ENCODE data around the gene HOXB13. TPM values are rescaled to one million over a fixed set of nuclear protein-coding genes. Genes with fewer than 3 reads are reported as not detected.

HOXB13 gene
- total RNA-seq, 1 donor from 2014 or later, result not detected

- no peaks in the 10 kb centered on the region for H3K36me3 ChIP-seq
- Mint-ChIP-seq H3K4me1 (peaks cover 2% of the 10 kb centered on the region), H3K9me3 (peaks cover 11% of the 10 kb centered on the region), H3K27ac (no peak overlapping the region), H3K36me3 (peaks cover 3% of the 10 kb centered on the region), H3K4me3 (no peak overlapping the region), H3K27me3 (ENCODE audit: insufficient read depth, low read depth) (peaks cover 97% of the 10 kb centered on the region)
- no peak overlapping the region for H3K4me2 ChIP-seq
- H3K9ac ChIP-seq, result no peak overlapping the region
- no peak overlapping the region for H3K4me3 ChIP-seq
- H3K4me1 ChIP-seq, result no peaks in the 10 kb centered on the region
- H2AFZ ChIP-seq (replicated peaks), result no peak overlapping the region
- TF ChIP-seq EZH2 (IDR thresholded peaks at IDR 0.05), result peak; percentile 72
- TF ChIP-seq EZH2phosphoT487 (IDR thresholded peaks at IDR 0.05), result peak; percentile 79
- TF ChIP-seq CTCF (IDR thresholded peaks at IDR 0.05), result no peak
- no peaks in the 10 kb centered on the region for H3K79me2 ChIP-seq (ENCODE audit: low read depth)
- H4K20me1 ChIP-seq (ENCODE audit: low read depth), result peaks cover 89% of the 10 kb centered on the region
- peaks cover 7% of the 10 kb centered on the region for H3F3A ChIP-seq (ENCODE audit: low read depth)
- DNase-seq (ENCODE audit: low spot score), result no peak
- no peaks in the 10 kb centered on the region for H3K9me3 ChIP-seq (ENCODE audit: low read depth)
- no peak overlapping the region for H3K27ac ChIP-seq
- peaks cover 100% of the 10 kb centered on the region for H3K27me3 ChIP-seq
These were observed 3.1 kb downstream of the HOXB13 start for GRCh38 chr17:48725288-48726064.

- H3K4me3 Mint-ChIP-seq, result no peak overlapping the region
- no peak overlapping the region for H3K4me2 ChIP-seq
These were observed 3.6 kb downstream of the HOXB13 start for GRCh38 chr17:48725004-48725287.

GRCh38 chr17:48724251-48725003 lies 4.1 kb downstream of the HOXB13 start:
- Histone ChIP-seq H3K4me1 (no peaks in the 10 kb centered on the region), H3K9me3 (ENCODE audit: low read depth) (no peaks in the 10 kb centered on the region)

More at GRCh38 chr17:48725004-48725287, 3.6 kb downstream of the HOXB13 start:
- H3K4me1 ChIP-seq, result no peaks in the 10 kb centered on the region
- peaks cover 89% of the 10 kb centered on the region for H4K20me1 ChIP-seq (ENCODE audit: low read depth)
- H3K4me3 ChIP-seq, result no peak overlapping the region
- H2AFZ ChIP-seq (replicated peaks), result no peak overlapping the region
- Mint-ChIP-seq H3K27ac (no peak overlapping the region), H3K36me3 (no peaks in the 10 kb centered on the region), H3K27me3 (ENCODE audit: insufficient read depth, low read depth) (peaks cover 97% of the 10 kb centered on the region), H3K4me1 (peaks cover 2% of the 10 kb centered on the region), H3K9me3 (peaks cover 8% of the 10 kb centered on the region)
- H3K9me3 ChIP-seq (ENCODE audit: low read depth), result no peaks in the 10 kb centered on the region
- DNase-seq (ENCODE audit: low spot score), result no peak
- no peak for TF ChIP-seq EZH2phosphoT487 (IDR thresholded peaks at IDR 0.05)
- no peak for TF ChIP-seq EZH2 (IDR thresholded peaks at IDR 0.05)
- TF ChIP-seq CTCF (IDR thresholded peaks at IDR 0.05), result no peak
- H3K27ac ChIP-seq, result no peak overlapping the region
- H3F3A ChIP-seq (ENCODE audit: low read depth), result peaks cover 7% of the 10 kb centered on the region
- no peaks in the 10 kb centered on the region for H3K79me2 ChIP-seq (ENCODE audit: low read depth)
- H3K9ac ChIP-seq, result no peak overlapping the region
- no peaks in the 10 kb centered on the region for H3K36me3 ChIP-seq
- H3K27me3 ChIP-seq, result peaks cover 100% of the 10 kb centered on the region

More at GRCh38 chr17:48724251-48725003, 4.1 kb downstream of the HOXB13 start:
- Histone ChIP-seq H3F3A (ENCODE audit: low read depth) (peaks cover 7% of the 10 kb centered on the region), H3K36me3 (no peaks in the 10 kb centered on the region), H4K20me1 (ENCODE audit: low read depth) (peaks cover 89% of the 10 kb centered on the region), H3K9ac (no peak overlapping the region), H3K4me2 (no peak overlapping the region), H2AFZ (replicated peaks) (no peak overlapping the region), H3K27me3 (peaks cover 100% of the 10 kb centered on the region), H3K79me2 (ENCODE audit: low read depth) (no peaks in the 10 kb centered on the region), H3K4me3 (no peak overlapping the region), H3K27ac (no peak overlapping the region)
- H3K9me3 Mint-ChIP-seq, result peaks cover 6% of the 10 kb centered on the region
- H3K4me3 Mint-ChIP-seq, result peak overlapping the region; percentile 18
- no peak overlapping the region for H3K27ac Mint-ChIP-seq
- peaks cover 4% of the 10 kb centered on the region for H3K4me1 Mint-ChIP-seq
- TF ChIP-seq EZH2 (IDR thresholded peaks at IDR 0.05), result peak; percentile 73
- peak; percentile 11 for TF ChIP-seq EZH2phosphoT487 (IDR thresholded peaks at IDR 0.05)
- peak; percentile 89 for TF ChIP-seq CTCF (IDR thresholded peaks at IDR 0.05)
- peaks cover 97% of the 10 kb centered on the region for H3K27me3 Mint-ChIP-seq (ENCODE audit: insufficient read depth, low read depth)
- peak; percentile 91 for DNase-seq (ENCODE audit: low spot score)
- H3K36me3 Mint-ChIP-seq, result no peaks in the 10 kb centered on the region
